SK-N-SH treated with all-trans-retinoic acid at 6 μM for 48 hours (cell line): ENCODE measurements around the gene DYNLL1.

Experiments
- ARNTL ChIP-seq: fragments of 450-650 bp; formaldehyde crosslinking; IDR thresholded peaks from 2 replicates; pipeline ENCODE4 v1.5.0; 2020; ENCODE audit warnings: low read depth, mild to moderate bottlenecking, moderate library complexity, borderline replicate concordance
- TOX ChIP-seq: fragments of 250-450 bp; sonication (Bioruptor Pico); IDR thresholded peaks from 2 replicates; pipeline ENCODE4 v1.8.0; 2021; ENCODE audit warnings: mild to moderate bottlenecking, moderate library complexity, borderline replicate concordance
- TF ChIP-seq, protein P1 (sequence below): fragments of 250-450 bp; sonication (Bioruptor Pico); IDR thresholded peaks from 2 replicates; pipeline ENCODE4 v1.5.1; 2020; ENCODE audit warnings: low read depth, mild to moderate bottlenecking, moderate library complexity
- TF ChIP-seq, protein P2 (sequence below): fragments of 250-450 bp; sonication (Bioruptor Pico); IDR thresholded peaks from 2 replicates; pipeline ENCODE4 v1.5.1; 2021; ENCODE audit warnings: mild to moderate bottlenecking, moderate library complexity

DNA sequence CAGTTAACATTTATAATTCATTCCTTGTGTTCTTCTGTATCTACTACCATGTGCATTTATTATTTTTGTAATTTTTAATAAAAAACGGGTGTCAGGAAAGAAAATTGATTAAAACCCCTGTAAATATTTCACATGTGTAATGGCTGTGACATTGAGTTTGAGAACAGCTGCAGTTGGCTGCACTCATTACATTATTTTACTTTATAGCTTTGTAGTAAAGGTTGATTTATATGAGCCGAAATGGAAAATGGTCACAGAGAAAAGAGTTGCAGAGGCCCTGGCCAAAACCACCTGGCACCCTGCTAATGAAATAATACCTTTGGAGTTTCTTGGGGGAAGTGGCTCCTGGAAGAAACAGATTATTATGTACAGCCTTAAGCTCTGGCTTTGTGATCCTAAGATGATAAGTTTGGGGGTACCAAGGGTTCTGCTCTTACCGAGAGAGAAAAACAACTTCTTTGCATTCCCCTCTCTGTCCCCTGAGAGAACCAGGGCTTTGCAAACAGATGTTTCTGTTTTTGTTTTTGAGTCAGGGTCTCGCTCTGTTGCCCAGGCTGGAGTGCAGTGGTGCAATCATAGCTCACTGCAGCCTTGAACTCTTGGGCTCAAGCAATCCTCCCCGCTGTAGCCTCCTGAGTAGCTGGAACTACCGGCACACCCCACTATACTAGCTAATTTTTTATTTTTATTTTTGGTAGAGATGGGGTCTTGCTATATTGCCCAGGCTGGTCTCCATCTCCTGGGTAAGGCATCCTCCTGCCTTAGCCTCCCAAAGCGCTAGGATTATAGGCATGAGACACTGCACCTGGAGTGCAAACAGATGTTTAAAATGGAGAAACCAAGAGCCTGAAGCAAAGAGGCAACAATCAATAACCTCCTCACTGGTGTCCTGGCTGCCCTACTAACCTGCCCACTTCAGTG lies 9.7 kb upstream of the DYNLL1 start:
- TF ChIP-seq, protein P1, sequence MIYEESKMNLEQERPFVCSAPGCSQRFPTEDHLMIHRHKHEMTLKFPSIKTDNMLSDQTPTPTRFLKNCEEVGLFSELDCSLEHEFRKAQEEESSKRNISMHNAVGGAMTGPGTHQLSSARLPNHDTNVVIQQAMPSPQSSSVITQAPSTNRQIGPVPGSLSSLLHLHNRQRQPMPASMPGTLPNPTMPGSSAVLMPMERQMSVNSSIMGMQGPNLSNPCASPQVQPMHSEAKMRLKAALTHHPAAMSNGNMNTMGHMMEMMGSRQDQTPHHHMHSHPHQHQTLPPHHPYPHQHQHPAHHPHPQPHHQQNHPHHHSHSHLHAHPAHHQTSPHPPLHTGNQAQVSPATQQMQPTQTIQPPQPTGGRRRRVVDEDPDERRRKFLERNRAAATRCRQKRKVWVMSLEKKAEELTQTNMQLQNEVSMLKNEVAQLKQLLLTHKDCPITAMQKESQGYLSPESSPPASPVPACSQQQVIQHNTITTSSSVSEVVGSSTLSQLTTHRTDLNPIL (CRISPR knock-in tag): no peak
- no peak for TF ChIP-seq TOX (CRISPR knock-in tag)
- TF ChIP-seq, protein P2, sequence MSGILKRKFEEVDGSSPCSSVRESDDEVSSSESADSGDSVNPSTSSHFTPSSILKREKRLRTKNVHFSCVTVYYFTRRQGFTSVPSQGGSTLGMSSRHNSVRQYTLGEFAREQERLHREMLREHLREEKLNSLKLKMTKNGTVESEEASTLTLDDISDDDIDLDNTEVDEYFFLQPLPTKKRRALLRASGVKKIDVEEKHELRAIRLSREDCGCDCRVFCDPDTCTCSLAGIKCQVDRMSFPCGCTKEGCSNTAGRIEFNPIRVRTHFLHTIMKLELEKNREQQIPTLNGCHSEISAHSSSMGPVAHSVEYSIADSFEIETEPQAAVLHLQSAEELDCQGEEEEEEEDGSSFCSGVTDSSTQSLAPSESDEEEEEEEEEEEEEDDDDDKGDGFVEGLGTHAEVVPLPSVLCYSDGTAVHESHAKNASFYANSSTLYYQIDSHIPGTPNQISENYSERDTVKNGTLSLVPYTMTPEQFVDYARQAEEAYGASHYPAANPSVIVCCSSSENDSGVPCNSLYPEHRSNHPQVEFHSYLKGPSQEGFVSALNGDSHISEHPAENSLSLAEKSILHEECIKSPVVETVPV (CRISPR knock-in tag): no peak
- no peak for TF ChIP-seq ARNTL (CRISPR knock-in tag)
